ENCODE results near the gene RNPS1. TPM values are rescaled to one million over a fixed set of nuclear protein-coding genes. Genes with fewer than 3 reads are reported as not detected.
A peak's percentile ranks its signal among the peaks of the same experiment; 100 is the strongest.
"Not testable (repeated sequence)": the region's sequence is repeated elsewhere in the genome, so short reads cannot be mapped to it uniquely, and the experiment has no call there.

Gene RNPS1
- total RNA-seq, 2 donors from 2014 or later, result 94.5 to 157 TPM

GRCh38 chr16:2271848-2272461 is 4.0 kb upstream of the RNPS1 start:
- H3K4me1 ChIP-seq (ENCODE audit: control insufficient read depth in 1 of 2, low read depth in 2 of 2), result peaks cover 7 to 18% of the 10 kb centered on the region in 2 donors
- no peaks in the 10 kb centered on the region for H3K36me3 ChIP-seq
- no peak for ATAC-seq (ENCODE audit: insufficient number of reproducible peaks, low FRiP score, low read depth)
- H3K4me3 ChIP-seq, result no peak overlapping the region
- H3K27me3 ChIP-seq (replicated peaks; ENCODE audit: insufficient read depth), result no peaks in the 10 kb centered on the region
- no peak overlapping the region for H3K27ac ChIP-seq
- no peak for DNase-seq (ENCODE audit: low spot score)
- TF ChIP-seq CTCF (IDR thresholded peaks at IDR 0.05), result no peak
- H3K9me3 ChIP-seq, result no peaks in the 10 kb centered on the region

- Histone ChIP-seq H3K27me3 (replicated peaks; ENCODE audit: insufficient read depth) (no peaks in the 10 kb centered on the region), H3K27ac (no peak overlapping the region), H3K4me1 (ENCODE audit: control insufficient read depth in 1 of 2, low read depth in 2 of 2) (peaks cover 11 to 27% of the 10 kb centered on the region in 2 donors), H3K9me3 (no peaks in the 10 kb centered on the region), H3K36me3 (no peaks in the 10 kb centered on the region), H3K4me3 (no peak overlapping the region)
- DNase-seq (ENCODE audit: low spot score), result no peak
- ATAC-seq (ENCODE audit: insufficient number of reproducible peaks, low FRiP score, low read depth), result no peak
- TF ChIP-seq CTCF (IDR thresholded peaks at IDR 0.05), result no peak
These were observed 2.9 kb upstream of the RNPS1 start for GRCh38 chr16:2270588-2271470.

- no peaks in the 10 kb centered on the region for H3K9me3 ChIP-seq
- no peak for ATAC-seq (ENCODE audit: insufficient number of reproducible peaks, low FRiP score, low read depth)
- DNase-seq (ENCODE audit: low spot score), result no peak
- H3K4me3 ChIP-seq, result no peak overlapping the region
- H3K36me3 ChIP-seq, result peaks cover 1% of the 10 kb centered on the region
- H3K4me1 ChIP-seq (ENCODE audit: control insufficient read depth in 1 of 2, low read depth in 2 of 2), result peaks cover 11 to 35% of the 10 kb centered on the region in 2 donors
- no peaks in the 10 kb centered on the region for H3K27me3 ChIP-seq (replicated peaks; ENCODE audit: insufficient read depth)
- no peak overlapping the region for H3K27ac ChIP-seq
- TF ChIP-seq CTCF (IDR thresholded peaks at IDR 0.05), result no peak
These were observed 2.1 kb upstream of the RNPS1 start for GRCh38 chr16:2270070-2270462.

GRCh38 chr16:2267505-2267912 is 417 bp downstream of the RNPS1 start:
- Histone ChIP-seq H3K4me3 (peak overlapping the region; percentile 83), H3K4me1 (ENCODE audit: control insufficient read depth in 1 of 2, low read depth in 2 of 2) (peaks cover 11 to 38% of the 10 kb centered on the region in 2 donors), H3K36me3 (peaks cover 17% of the 10 kb centered on the region), H3K27ac (peak overlapping the region; percentile 94 to 95)
- not testable (repeated sequence) for H3K9me3 ChIP-seq; H3K27me3 ChIP-seq (replicated peaks; ENCODE audit: insufficient read depth); DNase-seq (ENCODE audit: low spot score)
- ATAC-seq (ENCODE audit: insufficient number of reproducible peaks, low FRiP score, low read depth), result peak; percentile 51

GRCh38 chr16:2266887-2267286 is 1.0 kb downstream of the RNPS1 start:
- Histone ChIP-seq H3K36me3 (peaks cover 23% of the 10 kb centered on the region), H3K4me1 (ENCODE audit: control insufficient read depth in 1 of 2, low read depth in 2 of 2) (peaks cover 11 to 38% of the 10 kb centered on the region in 2 donors), H3K4me3 (peak overlapping the region; percentile 83), H3K27ac (peak overlapping the region in 1 of 2 donors; percentile 94)
- DNase-seq (ENCODE audit: low spot score); H3K27me3 ChIP-seq (replicated peaks; ENCODE audit: insufficient read depth); H3K9me3 ChIP-seq; ATAC-seq (ENCODE audit: insufficient number of reproducible peaks, low FRiP score, low read depth): not testable (repeated sequence)

GRCh38 chr16:2263026-2263425 is 4.9 kb downstream of the RNPS1 start:
- H3K4me1 ChIP-seq (ENCODE audit: control insufficient read depth in 1 of 2, low read depth in 2 of 2), result peaks cover 4 to 23% of the 10 kb centered on the region in 2 donors
- H3K9me3 ChIP-seq; H3K27ac ChIP-seq; DNase-seq (ENCODE audit: low spot score); ATAC-seq (ENCODE audit: insufficient number of reproducible peaks, low FRiP score, low read depth); H3K4me3 ChIP-seq; H3K27me3 ChIP-seq (replicated peaks; ENCODE audit: insufficient read depth): not testable (repeated sequence)
- peaks cover 50% of the 10 kb centered on the region for H3K36me3 ChIP-seq
